ENCODE results near the gene CACNB2.

CACNB2 gene

DNA sequence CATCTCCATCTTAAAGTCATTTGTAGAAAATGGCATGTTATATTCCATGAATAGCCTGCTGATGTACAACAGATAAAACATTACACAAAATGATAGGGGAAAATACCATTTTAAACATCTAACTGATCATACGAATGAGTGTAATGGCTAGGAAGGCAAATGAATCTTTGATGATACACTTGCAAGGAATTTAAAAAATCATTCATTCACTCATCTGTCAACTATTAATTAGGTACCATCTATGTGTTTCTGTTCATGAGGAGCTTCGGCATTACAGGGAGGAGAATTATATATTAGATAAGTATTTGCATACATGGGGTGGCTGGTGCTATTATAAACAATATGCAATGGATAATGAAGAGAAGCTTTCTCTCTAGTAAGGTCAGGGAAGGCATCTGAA lies 183.7 kb downstream of the CACNB2 start:
- DNase-seq (ENCODE audit: extremely low spot score) = no peak
- POLR2A ChIA-PET = no interaction called here
- TF ChIP-seq, protein P1, sequence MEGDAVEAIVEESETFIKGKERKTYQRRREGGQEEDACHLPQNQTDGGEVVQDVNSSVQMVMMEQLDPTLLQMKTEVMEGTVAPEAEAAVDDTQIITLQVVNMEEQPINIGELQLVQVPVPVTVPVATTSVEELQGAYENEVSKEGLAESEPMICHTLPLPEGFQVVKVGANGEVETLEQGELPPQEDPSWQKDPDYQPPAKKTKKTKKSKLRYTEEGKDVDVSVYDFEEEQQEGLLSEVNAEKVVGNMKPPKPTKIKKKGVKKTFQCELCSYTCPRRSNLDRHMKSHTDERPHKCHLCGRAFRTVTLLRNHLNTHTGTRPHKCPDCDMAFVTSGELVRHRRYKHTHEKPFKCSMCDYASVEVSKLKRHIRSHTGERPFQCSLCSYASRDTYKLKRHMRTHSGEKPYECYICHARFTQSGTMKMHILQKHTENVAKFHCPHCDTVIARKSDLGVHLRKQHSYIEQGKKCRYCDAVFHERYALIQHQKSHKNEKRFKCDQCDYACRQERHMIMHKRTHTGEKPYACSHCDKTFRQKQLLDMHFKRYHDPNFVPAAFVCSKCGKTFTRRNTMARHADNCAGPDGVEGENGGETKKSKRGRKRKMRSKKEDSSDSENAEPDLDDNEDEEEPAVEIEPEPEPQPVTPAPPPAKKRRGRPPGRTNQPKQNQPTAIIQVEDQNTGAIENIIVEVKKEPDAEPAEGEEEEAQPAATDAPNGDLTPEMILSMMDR (IDR thresholded peaks at IDR 0.05; ENCODE audit: control extremely low read depth, extremely low read depth, low read depth, missing control alignments) = no peak
- CTCF ChIA-PET = interaction anchor here (0.7 to 1.4 kb wide), 2 partner anchors 12 to 39 kb away, joined by 3 read pairs; no protein-coding TSS in a partner anchor

DNA sequence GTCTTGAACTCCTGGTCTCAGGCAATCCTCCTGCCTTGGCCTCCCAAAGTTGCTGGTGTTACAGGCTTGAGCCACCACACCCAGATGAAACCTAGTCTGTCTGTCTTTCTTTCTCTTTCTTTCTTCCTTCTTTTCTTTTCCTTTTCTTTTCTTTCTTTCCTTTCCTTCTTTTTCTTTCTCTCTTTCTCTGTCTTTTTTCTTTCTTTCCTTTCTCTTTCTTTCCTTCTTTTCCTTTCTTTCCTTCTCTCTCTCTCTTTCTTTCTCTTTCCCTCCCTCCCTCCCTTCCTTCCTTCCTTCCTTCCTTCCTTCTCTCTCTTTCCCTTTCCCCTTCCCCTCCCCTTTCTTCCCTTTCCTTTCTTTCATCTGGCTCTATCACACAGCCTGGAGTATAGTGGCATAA lies 185.2 kb downstream of the CACNB2 start:
- TF ChIP-seq, protein P1 (IDR thresholded peaks at IDR 0.05; ENCODE audit: control extremely low read depth, extremely low read depth, low read depth, missing control alignments) = no peak
- ChIA-PET CTCF (no interaction called here), POLR2A (no interaction called here)
- no peak for DNase-seq (ENCODE audit: extremely low spot score)

DNA sequence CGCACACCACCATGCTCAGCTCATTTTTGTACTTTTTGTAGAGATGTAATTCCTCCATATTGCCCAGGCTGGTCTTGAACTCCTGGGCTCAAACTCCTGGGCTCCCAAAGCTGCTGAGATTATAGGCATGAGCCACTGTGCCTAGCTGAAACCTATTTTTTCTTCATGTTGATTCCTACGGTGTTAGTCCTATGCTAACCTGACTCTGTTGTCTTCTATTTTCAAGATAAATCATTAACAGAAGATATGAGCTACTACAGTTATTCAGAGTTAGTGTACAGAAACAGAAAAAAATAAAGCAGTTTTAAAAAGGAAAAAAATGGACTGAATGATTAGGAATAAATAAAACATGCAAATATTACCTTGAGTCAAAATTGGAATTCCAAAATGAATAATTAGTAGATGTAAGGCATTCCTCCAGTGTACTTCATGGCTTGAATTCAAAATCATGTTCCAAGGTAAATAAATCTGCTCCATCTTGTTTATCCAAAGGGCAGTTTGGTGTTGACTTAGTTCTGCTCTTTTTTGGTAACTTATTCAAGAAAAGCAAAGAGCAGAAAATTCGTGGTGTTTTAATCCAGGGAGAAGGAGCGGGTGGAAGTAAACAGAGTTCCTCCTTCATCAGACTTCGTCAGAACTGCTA lies 185.8 kb downstream of the CACNB2 start:
- TF ChIP-seq, protein P1 (IDR thresholded peaks at IDR 0.05; ENCODE audit: control extremely low read depth, extremely low read depth, low read depth, missing control alignments) = no peak
- CTCF ChIA-PET = no interaction called here
- POLR2A ChIA-PET = no interaction called here
- no peak for DNase-seq (ENCODE audit: extremely low spot score)

DNA sequence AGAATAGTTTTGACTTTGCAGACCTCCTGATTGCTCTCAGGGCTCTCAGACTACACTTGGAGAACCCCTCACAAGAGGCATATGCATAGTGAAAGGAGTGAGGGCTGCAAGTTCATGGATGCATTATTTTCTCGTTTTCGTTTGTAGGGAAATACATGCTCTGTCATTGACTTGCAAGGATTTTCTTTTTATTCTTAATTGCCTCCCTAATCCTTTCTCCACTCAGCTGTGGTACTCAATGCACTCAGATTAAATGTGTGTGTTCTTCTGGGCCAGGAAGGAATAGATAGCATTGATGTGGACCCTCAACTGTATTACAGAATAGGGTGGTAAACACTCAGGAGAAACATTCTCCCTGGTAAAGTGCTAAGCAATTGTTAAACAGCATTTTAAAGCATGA lies 188.7 kb downstream of the CACNB2 start:
- no peak for DNase-seq (ENCODE audit: extremely low spot score)
- ChIA-PET CTCF (interaction anchor here (0.8 kb wide), 1 partner anchor 10 kb away, joined by 3 read pairs; no protein-coding TSS in a partner anchor), POLR2A (no interaction called here)
- TF ChIP-seq, protein P1 (IDR thresholded peaks at IDR 0.05; ENCODE audit: control extremely low read depth, extremely low read depth, low read depth, missing control alignments) = no peak

DNA sequence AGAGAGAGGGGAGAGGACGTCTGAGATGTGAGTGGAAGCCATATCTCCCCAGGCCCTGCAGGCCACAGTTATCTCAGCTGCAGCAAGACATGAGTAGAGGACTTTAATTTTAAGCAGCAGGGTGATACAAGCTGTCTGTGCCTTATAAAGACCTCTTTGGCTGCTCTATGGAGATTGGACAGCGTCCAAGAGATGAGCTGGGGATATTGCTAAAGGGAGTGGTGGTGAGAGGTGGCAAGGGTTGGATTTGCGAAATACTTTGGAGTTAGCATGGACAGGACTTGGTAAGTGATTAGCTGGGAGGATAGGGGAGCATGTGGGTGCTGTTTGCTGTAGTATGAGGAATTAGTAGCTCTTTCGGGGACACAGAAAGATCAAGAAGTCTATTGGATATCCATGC lies 191.8 kb downstream of the CACNB2 start:
- TF ChIP-seq, protein P1 (IDR thresholded peaks at IDR 0.05; ENCODE audit: control extremely low read depth, extremely low read depth, low read depth, missing control alignments) = no peak
- no peak for DNase-seq (ENCODE audit: extremely low spot score)
- CTCF ChIA-PET = interaction anchor here (1.0 to 1.5 kb wide), 3 partner anchors 9 to 18 kb away, joined by 3 to 6 read pairs (median 3); no protein-coding TSS in a partner anchor
- POLR2A ChIA-PET = no interaction called here

DNA sequence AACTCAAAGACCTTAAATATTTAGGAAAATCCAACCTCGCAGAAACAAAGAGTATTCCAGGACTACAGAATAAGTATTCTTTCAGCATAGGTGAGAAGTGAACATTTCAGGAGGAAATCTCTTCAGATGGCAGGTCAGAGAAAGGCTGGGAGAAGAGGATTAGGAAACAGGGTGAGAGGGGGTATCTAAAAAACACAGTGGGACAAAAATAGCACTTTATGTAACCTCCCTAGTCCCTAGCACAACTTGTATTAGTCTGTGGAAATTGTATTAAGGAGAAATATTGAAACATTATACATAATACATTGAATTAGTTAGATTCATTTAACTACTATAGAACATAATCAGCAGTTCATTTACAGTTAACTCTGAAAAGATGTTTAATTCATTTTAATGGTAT lies 192.3 kb downstream of the CACNB2 start:
- no peak for DNase-seq (ENCODE audit: extremely low spot score)
- ChIA-PET POLR2A (no interaction called here), CTCF (interaction anchor here (1.0 to 1.5 kb wide), 3 partner anchors 9 to 18 kb away, joined by 3 to 6 read pairs (median 3); no protein-coding TSS in a partner anchor)
- TF ChIP-seq, protein P1 (IDR thresholded peaks at IDR 0.05; ENCODE audit: control extremely low read depth, extremely low read depth, low read depth, missing control alignments) = no peak

Measured in GM10248 (cell line).